ACC112 (cell line): Measurements from ENCODE around the gene PBLD.
"Not testable (repeated sequence)": the region's sequence is repeated elsewhere in the genome, so short reads cannot be mapped to it uniquely, and the experiment has no call there.

Experiments used
- H2AFZ ChIP-seq: fragments of 200-600 bp; sonication (generic); one replicate; pipeline ENCODE4 v1.6.0; 2017; ENCODE audit warnings: antibody characterized with exemption, low read length; ENCODE audit not compliant: unreplicated experiment
- H3K27ac ChIP-seq: fragments of 200-600 bp; sonication (generic); 2 replicates; pipeline ENCODE4 v1.5.1; 2014; ENCODE audit warnings: low read depth, mild to moderate bottlenecking, antibody characterized with exemption, low read length, moderate library complexity
- H3K27me3 ChIP-seq: fragments of 200-600 bp; sonication (generic); 2 replicates; pipeline ENCODE4 v1.6.1; 2014; ENCODE audit warnings: mild to moderate bottlenecking, antibody characterized with exemption, low read length, moderate library complexity, mixed read lengths; ENCODE audit not compliant: insufficient read depth
- H3K36me3 ChIP-seq: fragments of 200-600 bp; sonication (generic); 2 replicates; pipeline ENCODE4 v1.6.1; 2016; ENCODE audit warnings: mild to moderate bottlenecking, antibody characterized with exemption, low read length, moderate library complexity, mixed read lengths; ENCODE audit not compliant: insufficient read depth
- H3K4me1 ChIP-seq: fragments of 200-600 bp; sonication (generic); one replicate; pipeline ENCODE4 v1.6.1; 2016; ENCODE audit warnings: low read length, mixed read lengths; ENCODE audit not compliant: insufficient read depth, unreplicated experiment, control insufficient read depth
- H3K4me3 ChIP-seq: fragments of 200-600 bp; sonication (generic); 2 replicates; pipeline ENCODE4 v1.5.1; 2014; ENCODE audit warnings: mild to moderate bottlenecking, low read depth, low read length
- H3K79me2 ChIP-seq: fragments of 200-600 bp; sonication (generic); one replicate; pipeline ENCODE4 v1.6.0; 2016; ENCODE audit warnings: low read length; ENCODE audit not compliant: control insufficient read depth, unreplicated experiment, insufficient read depth

PBLD gene

GRCh38 chr10:68330852-68331454, 1.8 kb downstream of the PBLD start:
- peaks cover 42% of the 10 kb centered on the region for H3K4me1 ChIP-seq
- peak overlapping the region; percentile 95 for H3K27ac ChIP-seq
- peak overlapping the region; percentile 87 for H2AFZ ChIP-seq
- H3K4me3 ChIP-seq: peak overlapping the region; percentile 93
- H3K27me3 ChIP-seq: no peaks in the 10 kb centered on the region
- peaks cover 42% of the 10 kb centered on the region for H3K79me2 ChIP-seq
- H3K36me3 ChIP-seq: peaks cover 5% of the 10 kb centered on the region; the same call in 1 of the 2 replicates

- H3K79me2 ChIP-seq: peaks cover 27% of the 10 kb centered on the region
- H3K4me3 ChIP-seq: peak overlapping the region; percentile 37; the same call in 1 of the 2 replicates
- H2AFZ ChIP-seq: peak overlapping the region; percentile 83
- peak overlapping the region; percentile 91 for H3K27ac ChIP-seq
- H3K36me3 ChIP-seq: peaks cover 5% of the 10 kb centered on the region; the same call in 1 of the 2 replicates
- H3K4me1 ChIP-seq: peaks cover 35% of the 10 kb centered on the region
- H3K27me3 ChIP-seq: no peaks in the 10 kb centered on the region
These were observed 3.2 kb downstream of the PBLD start for GRCh38 chr10:68329506-68329861.

DNA sequence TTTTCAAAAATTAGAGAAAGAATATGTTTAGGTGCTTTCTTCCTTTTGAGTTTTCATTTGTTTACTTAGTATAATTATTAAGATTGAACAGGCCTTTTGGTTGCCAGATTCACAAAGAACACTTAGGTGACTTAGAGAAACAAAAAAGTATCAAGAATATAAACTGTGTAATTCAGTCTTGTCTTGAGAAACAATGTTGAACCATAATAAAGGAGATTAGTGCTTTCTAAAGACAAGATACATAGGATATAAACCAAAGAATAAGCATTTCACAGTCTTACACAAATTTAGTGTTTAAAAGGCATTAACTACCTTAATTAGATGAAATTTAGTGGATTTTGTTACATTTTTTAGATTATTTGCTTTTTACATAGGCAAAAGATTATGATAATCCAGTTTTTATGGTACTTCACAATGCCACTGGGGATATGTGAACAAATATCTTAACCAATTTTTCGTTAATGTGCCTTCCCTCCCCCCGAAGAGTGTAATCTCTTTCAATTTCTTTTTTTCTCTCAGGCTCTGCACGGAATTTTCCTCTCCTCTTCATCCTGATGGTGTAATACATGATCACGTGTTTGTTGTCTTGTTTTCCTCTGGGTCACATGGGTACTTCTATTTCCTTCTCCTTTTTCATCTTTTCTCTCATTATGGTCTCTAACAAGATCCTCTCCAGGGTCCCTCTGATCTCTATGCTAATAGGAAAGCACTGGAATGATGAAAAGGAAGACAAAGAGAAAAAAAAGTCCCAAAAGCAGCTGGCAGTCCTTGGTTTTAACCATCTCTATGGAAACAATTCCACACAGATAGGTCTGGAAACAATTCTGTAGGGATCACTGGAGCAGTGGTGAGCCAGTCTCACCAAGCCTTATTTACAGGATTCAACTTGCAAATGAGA, 4.6 kb downstream of the PBLD start:
- H3K4me1 ChIP-seq: peaks cover 35% of the 10 kb centered on the region
- H3K36me3 ChIP-seq: no peaks in the 10 kb centered on the region; the same call in 1 of the 2 replicates
- H3K27me3 ChIP-seq: no peaks in the 10 kb centered on the region
- peak overlapping the region; percentile 83 for H2AFZ ChIP-seq
- H3K4me3 ChIP-seq: peak overlapping the region; percentile 72
- peaks cover 13% of the 10 kb centered on the region for H3K79me2 ChIP-seq
- peak overlapping the region; percentile 91 for H3K27ac ChIP-seq

- H3K27me3 ChIP-seq, H3K4me3 ChIP-seq, H2AFZ ChIP-seq, H3K36me3 ChIP-seq, H3K79me2 ChIP-seq, H3K27ac ChIP-seq: not testable (repeated sequence)
- H3K4me1 ChIP-seq: peaks cover 20% of the 10 kb centered on the region
These were observed 8.3 kb downstream of the PBLD start for GRCh38 chr10:68324396-68324795.

DNA sequence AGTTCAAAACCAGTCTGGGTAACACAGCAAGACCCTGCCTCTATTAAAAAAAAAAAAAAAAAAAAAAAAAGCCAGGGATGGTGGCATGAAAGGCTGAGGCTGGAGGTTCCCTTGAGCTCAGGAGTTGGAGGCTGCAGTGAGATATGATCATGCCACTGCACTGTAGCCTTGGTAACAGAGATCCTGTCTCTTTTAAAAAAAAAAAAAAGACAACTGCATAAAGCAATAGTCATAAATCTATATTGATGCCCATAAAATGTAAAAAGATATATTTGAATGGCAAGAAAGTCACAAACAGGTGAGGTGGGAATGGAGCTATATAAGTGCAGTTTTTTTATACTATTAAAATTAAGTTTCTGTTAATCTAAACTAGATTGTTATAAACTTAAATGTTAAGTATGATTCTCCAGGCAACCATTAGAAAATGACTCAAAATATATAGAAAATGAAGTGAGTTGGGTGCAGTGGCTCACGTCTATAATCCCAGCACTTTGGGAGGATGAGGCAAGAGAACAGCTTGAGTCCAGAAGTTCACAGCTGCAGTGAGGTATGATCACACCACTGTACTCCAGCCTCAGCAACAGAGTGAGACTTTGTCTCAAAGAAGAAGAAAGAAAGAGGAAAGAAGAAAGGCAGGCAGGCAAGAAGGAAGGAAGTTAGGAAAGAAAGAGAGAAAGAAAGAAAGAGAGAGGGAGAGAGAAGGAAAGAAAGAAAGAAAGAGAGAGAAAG, 14.2 kb downstream of the PBLD start:
- no peak overlapping the region for H2AFZ ChIP-seq
- no peak overlapping the region for H3K27ac ChIP-seq
- H3K4me1 ChIP-seq: no peaks in the 10 kb centered on the region
- no peaks in the 10 kb centered on the region for H3K27me3 ChIP-seq
- no peaks in the 10 kb centered on the region for H3K36me3 ChIP-seq
- H3K79me2 ChIP-seq: no peaks in the 10 kb centered on the region
- H3K4me3 ChIP-seq: no peak overlapping the region

- Histone ChIP-seq H2AFZ (no peak overlapping the region), H3K27ac (no peak overlapping the region), H3K79me2 (no peaks in the 10 kb centered on the region), H3K27me3 (no peaks in the 10 kb centered on the region), H3K4me3 (no peak overlapping the region), H3K36me3 (no peaks in the 10 kb centered on the region), H3K4me1 (no peaks in the 10 kb centered on the region)
These were observed 17.1 kb downstream of the PBLD start for GRCh38 chr10:68315582-68315981.

- not testable (repeated sequence) for H3K4me1 ChIP-seq, H3K27ac ChIP-seq, H3K4me3 ChIP-seq, H3K79me2 ChIP-seq, H3K36me3 ChIP-seq, H3K27me3 ChIP-seq, H2AFZ ChIP-seq
These were observed 17.8 kb downstream of the PBLD start for GRCh38 chr10:68314930-68315329.

GRCh38 chr10:68310531-68310930, 22.2 kb downstream of the PBLD start:
- no peak overlapping the region for H3K27ac ChIP-seq
- no peaks in the 10 kb centered on the region for H3K27me3 ChIP-seq
- no peaks in the 10 kb centered on the region for H3K36me3 ChIP-seq
- H3K4me3 ChIP-seq: no peak overlapping the region
- no peaks in the 10 kb centered on the region for H3K79me2 ChIP-seq
- no peaks in the 10 kb centered on the region for H3K4me1 ChIP-seq
- no peak overlapping the region for H2AFZ ChIP-seq

- Histone ChIP-seq H2AFZ (no peak overlapping the region), H3K4me1 (no peaks in the 10 kb centered on the region), H3K27ac (no peak overlapping the region), H3K4me3 (no peak overlapping the region), H3K79me2 (no peaks in the 10 kb centered on the region), H3K36me3 (no peaks in the 10 kb centered on the region), H3K27me3 (no peaks in the 10 kb centered on the region)
These were observed 26.9 kb downstream of the PBLD start for GRCh38 chr10:68305854-68306253.

DNA sequence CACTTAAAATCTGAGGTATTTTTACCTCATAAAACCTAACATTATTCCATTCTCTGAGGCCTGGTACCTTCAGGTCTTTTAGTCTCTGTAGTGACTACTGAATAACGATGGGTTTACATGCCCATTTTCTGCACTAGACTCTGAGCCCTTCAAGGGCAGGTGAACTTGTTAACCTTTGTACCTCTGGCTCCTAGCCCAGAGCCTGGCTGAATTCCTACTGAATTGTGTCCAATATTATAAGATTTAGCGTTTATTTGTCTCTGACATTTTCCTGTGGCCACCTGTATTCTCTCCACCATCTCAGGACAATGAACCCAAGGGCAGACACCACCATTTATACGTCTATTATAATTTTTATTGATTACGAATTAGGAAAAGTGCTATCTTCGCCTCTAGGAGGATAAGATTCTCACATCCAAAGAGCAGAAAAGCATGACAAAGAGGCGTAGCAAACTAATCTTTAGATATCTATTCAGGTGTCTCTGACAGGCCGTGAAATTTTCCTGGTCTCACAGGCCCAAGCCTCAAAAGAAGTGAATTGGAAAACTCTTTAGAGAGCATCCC, 28.8 kb downstream of the PBLD start:
- no peaks in the 10 kb centered on the region for H3K27me3 ChIP-seq
- no peak overlapping the region for H2AFZ ChIP-seq
- H3K79me2 ChIP-seq: no peaks in the 10 kb centered on the region
- H3K4me3 ChIP-seq: no peak overlapping the region
- H3K4me1 ChIP-seq: no peaks in the 10 kb centered on the region
- no peak overlapping the region for H3K27ac ChIP-seq
- H3K36me3 ChIP-seq: no peaks in the 10 kb centered on the region
